ENCODE results near the gene TMEM151B.

- TF ChIP-seq CTCF (IDR thresholded peaks at IDR 0.05) = no peak
- no peak for TF ChIP-seq POLR2A (IDR thresholded peaks at IDR 0.05)
These were observed 16.5 kb downstream of the TMEM151B start for GRCh38 chr6:44286747-44287146.
